ENCODE data around the gene CASS4. TPM values are rescaled to one million over a fixed set of nuclear protein-coding genes. Genes with fewer than 3 reads are reported as not detected.
"Not testable (repeated sequence)": the region's sequence is repeated elsewhere in the genome, so short reads cannot be mapped to it uniquely, and the experiment has no call there.

Gene CASS4
- total RNA-seq, 1 donor from 2014 or later: 0.16 TPM

- Mint-ChIP-seq H3K4me1 (peaks cover 33% of the 10 kb centered on the region), H3K4me3 (no peak overlapping the region), H3K27ac (ENCODE audit: unreplicated experiment) (peak overlapping the region; percentile 53), H3K36me3 (ENCODE audit: low read depth) (peaks cover 18% of the 10 kb centered on the region), H3K27me3 (ENCODE audit: low read depth) (no peaks in the 10 kb centered on the region), H3K9me3 (no peaks in the 10 kb centered on the region)
- DNase-seq (ENCODE audit: low read depth, low spot score): no peak
- no peak for TF ChIP-seq CTCF (conservative IDR thresholded peaks at IDR 0.05)
These were observed 19.1 kb upstream of the CASS4 start for GRCh38 chr20:56392881-56393482.

GRCh38 chr20:56393653-56394052, 18.4 kb upstream of the CASS4 start:
- peaks cover 18% of the 10 kb centered on the region for H3K36me3 Mint-ChIP-seq (ENCODE audit: low read depth)
- H3K9me3 Mint-ChIP-seq: no peaks in the 10 kb centered on the region
- H3K4me3 Mint-ChIP-seq: no peak overlapping the region
- H3K4me1 Mint-ChIP-seq: peaks cover 33% of the 10 kb centered on the region
- DNase-seq (ENCODE audit: low read depth, low spot score): no peak
- H3K27me3 Mint-ChIP-seq (ENCODE audit: low read depth): no peaks in the 10 kb centered on the region
- TF ChIP-seq CTCF (conservative IDR thresholded peaks at IDR 0.05): no peak
- H3K27ac Mint-ChIP-seq (ENCODE audit: unreplicated experiment): peak overlapping the region; percentile 47

- no peak overlapping the region for H3K4me3 Mint-ChIP-seq
- H3K4me1 Mint-ChIP-seq: peaks cover 23% of the 10 kb centered on the region
- no peak for TF ChIP-seq CTCF (conservative IDR thresholded peaks at IDR 0.05)
- H3K27me3 Mint-ChIP-seq (ENCODE audit: low read depth): no peaks in the 10 kb centered on the region
- H3K36me3 Mint-ChIP-seq (ENCODE audit: low read depth): peaks cover 12% of the 10 kb centered on the region
- H3K9me3 Mint-ChIP-seq: no peaks in the 10 kb centered on the region
- no peak overlapping the region for H3K27ac Mint-ChIP-seq (ENCODE audit: unreplicated experiment)
- no peak for DNase-seq (ENCODE audit: low read depth, low spot score)
These were observed 16.9 kb upstream of the CASS4 start for GRCh38 chr20:56395166-56395565.

GRCh38 chr20:56400001-56400640, 11.9 kb upstream of the CASS4 start:
- Mint-ChIP-seq H3K9me3 (no peaks in the 10 kb centered on the region), H3K4me1 (peaks cover 5% of the 10 kb centered on the region), H3K36me3 (ENCODE audit: low read depth) (peaks cover 24% of the 10 kb centered on the region), H3K27me3 (ENCODE audit: low read depth) (no peaks in the 10 kb centered on the region), H3K27ac (ENCODE audit: unreplicated experiment) (no peak overlapping the region), H3K4me3 (peak overlapping the region; percentile 72)
- peak; percentile 89 for TF ChIP-seq CTCF (conservative IDR thresholded peaks at IDR 0.05)
- peak; percentile 55 for DNase-seq (ENCODE audit: low read depth, low spot score)

- no peak for TF ChIP-seq CTCF (conservative IDR thresholded peaks at IDR 0.05)
- H3K4me1 Mint-ChIP-seq: peaks cover 5% of the 10 kb centered on the region
- H3K27me3 Mint-ChIP-seq (ENCODE audit: low read depth): no peaks in the 10 kb centered on the region
- no peak overlapping the region for H3K4me3 Mint-ChIP-seq
- no peak for DNase-seq (ENCODE audit: low read depth, low spot score)
- H3K36me3 Mint-ChIP-seq (ENCODE audit: low read depth): peaks cover 22% of the 10 kb centered on the region
- no peak overlapping the region for H3K27ac Mint-ChIP-seq (ENCODE audit: unreplicated experiment)
- H3K9me3 Mint-ChIP-seq: no peaks in the 10 kb centered on the region
These were observed 8.6 kb upstream of the CASS4 start for GRCh38 chr20:56403465-56403864.

- not testable (repeated sequence) for H3K27me3 Mint-ChIP-seq (ENCODE audit: low read depth); DNase-seq (ENCODE audit: low read depth, low spot score); H3K27ac Mint-ChIP-seq (ENCODE audit: unreplicated experiment); H3K4me1 Mint-ChIP-seq; H3K4me3 Mint-ChIP-seq; H3K9me3 Mint-ChIP-seq
- peaks cover 14% of the 10 kb centered on the region for H3K36me3 Mint-ChIP-seq (ENCODE audit: low read depth)
These were observed 6.7 kb upstream of the CASS4 start for GRCh38 chr20:56405356-56405755.

All from neural crest cell (in vitro differentiated cells).